RWPE2 (cell line): ENCODE measurements around the gene ISG20.
A peak's percentile ranks its signal among the peaks of the same experiment; 100 is the strongest.

Source experiments
- ATAC-seq: fragments of 200-7000 bp; cut with Tn5 transposase; 3 replicates; pipeline ENCODE4 v1.9.1; 2021; ENCODE audit warnings: low read depth
- DNase-seq: peaks from one replicate; pipeline ENCODE4 v3.0.0-alpha.2; 2020; ENCODE audit warnings: low spot score
- H3K27ac ChIP-seq: fragments of 450-650 bp; 2 replicates; pipeline ENCODE4 v1.5.1; 2017; ENCODE audit warnings: mild to moderate bottlenecking; ENCODE audit not compliant: poor library complexity, severe bottlenecking
- H3K27me3 ChIP-seq: fragments of 250-450 bp; sonication (Bioruptor Pico); 2 replicates; pipeline ENCODE4 v1.5.1; 2021; ENCODE audit warnings: mild to moderate bottlenecking, moderate library complexity; ENCODE audit not compliant: insufficient read depth, poor library complexity, severe bottlenecking
- H3K36me3 ChIP-seq: fragments of 250-450 bp; sonication (Bioruptor Pico); 2 replicates; pipeline ENCODE4 v1.5.1; 2020; ENCODE audit warnings: low read depth, mild to moderate bottlenecking, moderate library complexity
- H3K4me1 ChIP-seq: fragments of 250-450 bp; sonication (Bioruptor Pico); 2 replicates; pipeline ENCODE4 v1.5.1; 2021; ENCODE audit warnings: mild to moderate bottlenecking, moderate library complexity; ENCODE audit not compliant: insufficient read depth, poor library complexity, severe bottlenecking
- H3K4me3 ChIP-seq: fragments of 250-450 bp; sonication (Bioruptor Pico); 2 replicates; pipeline ENCODE4 v1.5.1; 2021; ENCODE audit warnings: mild to moderate bottlenecking, moderate library complexity; ENCODE audit not compliant: severe bottlenecking
- H3K9me3 ChIP-seq: fragments of 250-450 bp; sonication (Bioruptor Pico); 2 replicates; pipeline ENCODE4 v1.5.1; 2021; ENCODE audit warnings: mild to moderate bottlenecking, moderate library complexity; ENCODE audit not compliant: severe bottlenecking
- CTCF ChIP-seq: fragments of 450-650 bp; IDR thresholded peaks from one replicate; pipeline ENCODE4 v1.5.1; 2017; ENCODE audit warnings: mild to moderate bottlenecking, moderate library complexity; ENCODE audit not compliant: poor library complexity, severe bottlenecking

ISG20 gene

GRCh38 chr15:88653200-88654064 lies 14.6 kb downstream of the ISG20 start:
- Histone ChIP-seq H3K4me1 (peaks cover 23% of the 10 kb centered on the region), H3K27me3 (no peaks in the 10 kb centered on the region), H3K9me3 (no peaks in the 10 kb centered on the region), H3K4me3 (no peak overlapping the region), H3K27ac (peak overlapping the region; percentile 16), H3K36me3 (no peaks in the 10 kb centered on the region)
- DNase-seq (peak; percentile 76), ATAC-seq (peak; percentile 68)
- TF ChIP-seq CTCF: no peak

DNA sequence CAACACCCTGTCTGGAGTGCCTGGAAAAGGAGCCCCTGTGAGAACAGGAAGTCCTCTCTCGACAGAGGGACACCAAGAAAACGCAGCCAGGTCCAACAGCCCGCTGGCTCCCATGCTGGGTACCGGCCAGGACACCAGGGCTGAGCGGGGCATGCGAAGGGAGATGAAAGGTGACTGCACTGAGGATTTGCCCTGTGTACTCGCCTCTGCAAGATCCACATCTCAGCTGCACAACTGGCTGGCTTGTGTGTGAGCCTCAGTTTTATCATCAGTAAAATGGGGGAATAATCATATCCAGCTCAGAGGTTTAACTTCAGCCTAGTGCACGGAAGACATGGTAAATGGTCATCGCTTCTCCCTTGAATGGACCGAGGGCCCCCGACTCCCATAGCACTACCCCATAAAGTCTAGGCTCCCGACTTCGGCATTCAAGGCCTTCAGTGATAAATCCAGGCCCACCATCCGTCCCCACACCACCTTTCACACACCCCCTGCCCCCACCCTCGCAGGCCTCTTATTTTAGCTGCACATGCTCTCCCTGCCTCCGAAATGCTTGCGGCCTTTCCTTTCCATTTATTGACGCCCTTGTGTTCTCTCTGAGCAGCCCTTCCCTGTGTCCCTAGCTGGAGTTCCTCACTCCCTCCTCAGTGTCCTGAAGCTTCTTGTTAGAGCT lies 15.8 kb downstream of the ISG20 start:
- no peak for ATAC-seq
- peaks cover 22% of the 10 kb centered on the region for H3K4me1 ChIP-seq
- peak; percentile 68 for DNase-seq

GRCh38 chr15:88655103-88655553 lies 16.3 kb downstream of the ISG20 start:
- no peaks in the 10 kb centered on the region for H3K27me3 ChIP-seq
- H3K4me3 ChIP-seq: no peak overlapping the region
- no peak overlapping the region for H3K27ac ChIP-seq
- peaks cover 25% of the 10 kb centered on the region for H3K4me1 ChIP-seq
- H3K36me3 ChIP-seq: no peaks in the 10 kb centered on the region
- DNase-seq (peak; percentile 58), ATAC-seq (no peak)
- TF ChIP-seq CTCF: no peak
- no peaks in the 10 kb centered on the region for H3K9me3 ChIP-seq

More for the DNA sequence above, 15.8 kb downstream of the ISG20 start:
- H3K27me3 ChIP-seq: no peaks in the 10 kb centered on the region
- H3K27ac ChIP-seq: no peak overlapping the region
- H3K36me3 ChIP-seq: no peaks in the 10 kb centered on the region
- no peak for TF ChIP-seq CTCF
- no peak overlapping the region for H3K4me3 ChIP-seq
- no peaks in the 10 kb centered on the region for H3K9me3 ChIP-seq

- Histone ChIP-seq H3K36me3 (no peaks in the 10 kb centered on the region), H3K27me3 (no peaks in the 10 kb centered on the region), H3K4me3 (no peak overlapping the region), H3K9me3 (no peaks in the 10 kb centered on the region), H3K27ac (no peak overlapping the region), H3K4me1 (peaks cover 29% of the 10 kb centered on the region)
- ATAC-seq (no peak), DNase-seq (peak; percentile 43)
- no peak for TF ChIP-seq CTCF
Measured at GRCh38 chr15:88655800-88656488, 17.1 kb downstream of the ISG20 start.
